HepG2 (cell line): ENCODE data around the gene MYO1E. TPM values are rescaled to one million over a fixed set of nuclear protein-coding genes. Genes with fewer than 3 reads are reported as not detected.

Experiments used
- ATAC-seq: fragments of 200-7000 bp; cut with Tn5 transposase; 3 replicates; pipeline ENCODE4 v1.9.1; 2020; ENCODE audit warnings: mild to moderate bottlenecking, moderate library complexity
- BruUV-seq: library from RNA; stranded (reverse); fragments of 400-500 nt; replicated peaks from 2 replicates; lab custom pipeline; 2021; lab: Mats Ljungman, UMichigan
- CTCF ChIA-PET: fragments of 300-600 bp; formaldehyde crosslinking; extraction: SDS; loops from one replicate; lab custom pipeline; 2021; ENCODE audit warnings: low total read pairs, inconsistent platforms, low intra/inter-chr PET ratio; lab: Yijun Ruan, JAX
- POLR2A ChIA-PET: fragments of 350-600 bp; sonication (Branson Sonifier 250); formaldehyde crosslinking; loops from one replicate; lab custom pipeline; 2020; ENCODE audit warnings: antibody characterized with exemption, inconsistent platforms; lab: Yijun Ruan, JAX
- DNase-seq: peaks from one replicate; pipeline ENCODE4 v3.0.0-alpha.2; 2015; ENCODE audit warnings: low spot score
- FAIRE-seq: peaks from 3 replicates; lab custom pipeline; 2011; peaks lifted over from hg19 to GRCh38; lab: Jason Lieb, UNC
- H2AFZ ChIP-seq: one replicate; pipeline ENCODE4 v1.6.1; 2011; ENCODE audit warnings: low read length, inconsistent platforms
- H3K27ac ChIP-seq: fragments of 300-600 bp; 3 replicates; pipeline ENCODE4 v1.8.0; 2011; ENCODE audit warnings: mixed run types, mild to moderate bottlenecking, mixed read lengths, low read length, inconsistent platforms; ENCODE audit not compliant: insufficient read depth; ENCODE audit errors: extremely low read length
- H3K27me3 ChIP-seq, 2 experiments: fragments of 200-600 bp in 1 of 2; 2 replicates in 1 of 2; 3 replicates in 1 of 2; pipeline versions ENCODE4 v1.6.0 to v1.8.0; 2011; ENCODE audit warnings: low read length in 2 of 2, mild to moderate bottlenecking in 2 of 2, moderate library complexity in 2 of 2, inconsistent platforms in 1 of 2; ENCODE audit not compliant: insufficient read depth in 2 of 2, control insufficient read depth in 1 of 2
- H3K36me3 ChIP-seq, 2 experiments: fragments of 200-600 bp in 1 of 2; replicated peaks in 1 of 2; 2 replicates in 1 of 2; 3 replicates in 1 of 2; pipeline versions ENCODE4 v1.5.1 to v1.8.0; 2011; ENCODE audit warnings: low read length in 2 of 2, inconsistent platforms in 1 of 2; ENCODE audit not compliant: insufficient read depth in 2 of 2, control insufficient read depth in 1 of 2
- H3K4me1 ChIP-seq: 2 replicates; pipeline ENCODE4 v1.5.1; 2012; ENCODE audit warnings: low read length, inconsistent platforms; ENCODE audit not compliant: insufficient read depth
- H3K4me2 ChIP-seq: 2 replicates; pipeline ENCODE4 v1.6.0; 2011; ENCODE audit warnings: low read depth, low read length, inconsistent platforms
- H3K4me3 ChIP-seq, 3 experiments: fragments of 200-600 bp in 1 of 3; sonication (generic), shearing (Covaris generic) in 1 of 3; replicated peaks in 1 of 3; 2 replicates each; pipeline ENCODE4 v1.5.1; 2011 to 2016; ENCODE audit warnings: low read length in 3 of 3, inconsistent platforms in 2 of 3, low read depth in 2 of 3, mild to moderate bottlenecking in 2 of 3, control low read depth in 1 of 3, mixed read lengths in 1 of 3; ENCODE audit not compliant: insufficient read depth in 1 of 3
- H3K79me2 ChIP-seq: one replicate; pipeline ENCODE4 v1.6.1; 2011; ENCODE audit warnings: low read length, inconsistent platforms; ENCODE audit not compliant: insufficient read depth
- H3K9ac ChIP-seq: 2 replicates; pipeline ENCODE4 v1.6.0; 2011; ENCODE audit warnings: mild to moderate bottlenecking, low read depth, low read length, inconsistent platforms; ENCODE audit not compliant: insufficient read depth
- H3K9me3 ChIP-seq: 2 replicates; pipeline ENCODE4 v1.5.1; 2012; ENCODE audit warnings: mild to moderate bottlenecking, low read length
- H4K20me1 ChIP-seq: 2 replicates; pipeline ENCODE4 v1.6.0; 2011; ENCODE audit warnings: inconsistent platforms, mild to moderate bottlenecking, low read length, moderate library complexity; ENCODE audit not compliant: insufficient read depth
- HES4 ChIP-seq: sonication (generic); formaldehyde crosslinking; IDR thresholded peaks from 2 replicates; pipeline ENCODE4 v1.9.0; 2021; ENCODE audit warnings: mild to moderate bottlenecking, missing genetic modification reagents, borderline replicate concordance
- HNRNPUL1 ChIP-seq: fragments of 200-400 bp; formaldehyde crosslinking; IDR thresholded peaks from 2 replicates; pipeline ENCODE4 v1.6.1; 2017; ENCODE audit warnings: low read depth, mild to moderate bottlenecking, low read length, moderate library complexity
- ZBTB21 ChIP-seq: sonication (generic); formaldehyde crosslinking; IDR thresholded peaks from 2 replicates; pipeline ENCODE4 v1.4.0; 2020; ENCODE audit warnings: missing genetic modification reagents
- ZBTB38 ChIP-seq: sonication (generic); formaldehyde crosslinking; IDR thresholded peaks from 2 replicates; pipeline ENCODE4 v1.5.1; 2020; ENCODE audit warnings: mild to moderate bottlenecking, missing genetic modification reagents
- ZNF547 ChIP-seq: sonication (generic); formaldehyde crosslinking; IDR thresholded peaks from 2 replicates; pipeline ENCODE4 v1.5.1; 2020; ENCODE audit warnings: mild to moderate bottlenecking, missing genetic modification reagents
- WGBS: methylation state at CpG from one replicate; pipeline ENCODE4 v1.1.6; 2017; ENCODE audit warnings: low lambda C conversion rate; 5-methylcytosine and 5-hydroxymethylcytosine counted together
- in situ Hi-C: cut with HindIII; loops from 2 replicates; pipeline ENCODE4 v1.10.0; 2017; ENCODE audit warnings: low pct_unique_long_range_greater_than_20kb; ENCODE audit not compliant: extremely low pct_ligation_motif_present
- intact Hi-C: fragments of 100-400 bp; cut with micrococcal nuclease; formaldehyde crosslinking; loops from one replicate; pipeline ENCODE4 v1.10.0; 2022; ENCODE audit not compliant: unreplicated experiment
- polyA plus RNA-seq, 8 experiments: library from polyadenylated mRNA; depleted of rRNA in 3 of 8; stranded (reverse) in 7 of 8; unstranded in 1 of 8; fragments of >200 nt; fragmentation: Illumina TruSeq in 4 of 8; extraction: Trizol in 4 of 8; gene quantifications; 2 replicates each; pipeline versions ENCODE4 v1.2.1 to v1.2.3, GENCODE V29; 2011 to 2016; ENCODE audit warnings: low read depth in 4 of 8, missing spikeins in 1 of 8, mixed read lengths in 1 of 8; ENCODE audit not compliant: insufficient read depth in 1 of 8
- total RNA-seq, 5 experiments: library from RNA; depleted of rRNA; stranded (reverse); fragments of >200 nt; fragmentation: Illumina TruSeq; extraction: Trizol; gene quantifications; 2 replicates each; pipeline ENCODE4 v1.2.3, GENCODE V29; 2016; ENCODE audit warnings: low read depth in 1 of 5
- TF ChIP-seq, protein P1 (sequence below): sonication (generic); formaldehyde crosslinking; IDR thresholded peaks from 2 replicates; pipeline ENCODE4 v1.5.0; 2020; ENCODE audit warnings: mild to moderate bottlenecking, missing genetic modification reagents, borderline replicate concordance
- TF ChIP-seq, protein P2 (sequence below): sonication (generic); formaldehyde crosslinking; IDR thresholded peaks from 2 replicates; pipeline ENCODE4 v1.5.0; 2020; ENCODE audit warnings: mild to moderate bottlenecking, missing genetic modification reagents, moderate library complexity

MYO1E gene
- total and polyA plus RNA-seq, 2 of the 13 experiments (the other 11 are each of a cell fraction or from before 2014, with no cell fraction given) = 15.7 to 25.1 TPM

DNA sequence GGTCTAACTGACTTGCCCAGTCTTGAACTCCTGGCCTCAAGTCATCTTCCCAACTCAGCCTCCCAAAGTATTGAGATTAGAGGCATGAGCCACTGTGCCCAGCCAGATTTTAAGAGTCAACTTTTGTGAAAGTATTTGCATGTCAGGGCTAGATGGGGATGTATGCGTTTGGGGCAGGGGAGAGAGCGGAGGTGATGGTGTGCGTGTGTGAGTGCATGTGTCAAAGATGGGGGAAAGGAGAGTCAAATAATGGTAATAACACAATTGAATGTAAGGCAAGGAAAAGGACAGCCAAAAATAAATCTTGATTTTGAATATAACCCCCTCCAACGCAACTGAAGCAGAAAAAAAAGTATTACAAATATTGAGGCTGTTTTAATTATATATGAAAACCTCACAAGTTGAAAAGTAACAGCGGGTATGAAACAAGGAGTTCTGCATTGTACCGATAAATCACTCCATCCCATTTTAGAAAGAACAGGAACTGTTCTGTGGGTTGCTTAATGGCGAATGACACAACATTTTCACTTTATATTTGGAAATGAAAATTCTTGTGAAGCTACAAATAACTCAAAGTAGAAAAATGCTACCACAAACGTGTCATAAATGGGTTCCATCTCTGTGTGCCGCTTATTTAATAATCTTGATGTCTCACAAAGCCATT, 195.9 kb downstream of the MYO1E start:
- Histone ChIP-seq H3K4me2 (no peak overlapping the region), H2AFZ (no peak overlapping the region), H3K4me3 (no peak overlapping the region), H3K79me2 (no peaks in the 10 kb centered on the region), H3K4me1 (no peaks in the 10 kb centered on the region), H3K9ac (no peak overlapping the region), H3K36me3 (peaks cover 3% of the 10 kb centered on the region in 2 experiments; a peak in 2 of 5 replicates), H3K27ac (no peak overlapping the region), H3K9me3 (peaks cover 4% of the 10 kb centered on the region), H3K27me3 (no peaks in the 10 kb centered on the region), H4K20me1 (no peaks in the 10 kb centered on the region)
- DNase-seq = no peak
- in situ Hi-C loops = no loop called here
- ATAC-seq = no peak
- intact Hi-C loops = no loop called here
- ChIA-PET CTCF (no interaction called here), POLR2A (no interaction called here)
- FAIRE-seq = no peak
- 96% methylated on average over 9 of the region's 9 CpGs for WGBS
- no TSS peak for BruUV-seq
- TF ChIP-seq ZBTB21 (CRISPR knock-in tag) = no peak

DNA sequence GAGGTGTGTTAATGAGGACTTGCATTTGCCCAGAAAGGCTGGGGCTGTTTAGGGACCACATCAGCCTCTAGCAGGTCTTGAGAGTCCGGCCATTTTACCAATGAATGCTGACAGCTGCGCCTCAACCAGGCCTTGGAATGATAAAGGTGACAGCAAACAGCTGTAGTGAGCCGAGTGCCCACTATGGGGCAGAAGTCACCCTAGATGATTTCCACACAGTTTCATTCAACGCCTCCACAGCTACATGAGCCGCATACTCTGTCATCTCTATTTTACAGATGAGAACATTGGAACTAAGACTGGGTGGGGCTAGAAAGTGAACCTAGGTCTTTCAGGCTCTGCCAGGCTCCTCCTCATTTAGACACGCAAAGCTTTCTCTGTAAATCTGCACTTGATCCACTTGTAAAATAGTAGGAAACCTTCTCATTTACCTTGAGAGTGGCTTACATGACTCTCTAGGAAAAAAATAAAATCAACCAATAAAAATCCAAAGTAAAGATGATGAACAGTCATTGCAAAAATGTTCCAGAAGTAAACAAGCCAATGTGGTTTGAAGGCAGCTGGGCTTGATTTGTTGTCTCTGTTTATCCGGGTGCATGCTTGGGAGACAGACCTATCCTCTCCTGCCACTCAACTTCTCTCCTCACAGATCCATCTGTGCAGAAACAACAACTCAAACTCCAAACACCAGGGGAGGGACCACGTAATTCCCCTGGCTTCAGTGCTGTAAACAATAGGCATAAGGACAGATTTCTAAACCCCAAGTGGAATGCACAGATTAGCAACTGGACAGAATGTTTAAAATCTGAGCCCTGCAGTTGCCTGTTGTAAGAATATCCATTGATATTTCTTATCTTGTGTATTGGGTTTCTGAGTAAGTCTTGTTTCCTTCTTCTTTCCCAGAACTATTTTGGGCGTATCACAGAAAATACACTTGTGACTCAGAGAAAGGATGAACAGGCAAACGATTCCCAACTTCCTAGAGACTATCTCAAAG, 197.5 kb downstream of the MYO1E start:
- Histone ChIP-seq H3K36me3 (peaks cover 7 to 10% of the 10 kb centered on the region in 2 experiments; a peak in 3 of 5 replicates), H3K27me3 (no peaks in the 10 kb centered on the region), H2AFZ (no peak overlapping the region), H3K9ac (no peak overlapping the region), H3K27ac (no peak overlapping the region), H3K9me3 (no peaks in the 10 kb centered on the region), H3K79me2 (no peaks in the 10 kb centered on the region), H3K4me2 (no peak overlapping the region), H4K20me1 (no peaks in the 10 kb centered on the region), H3K4me3 (no peak overlapping the region), H3K4me1 (peaks cover 6% of the 10 kb centered on the region)
- peak; percentile 85 for FAIRE-seq
- WGBS = 75% methylated on average over 8 of the region's 10 CpGs
- no TSS peak for BruUV-seq
- peak; percentile 47 for DNase-seq
- in situ Hi-C loops = no loop called here
- ChIA-PET CTCF (interaction anchor here (1.5 to 2.0 kb wide), 3 partner anchors 238 to 327 kb away, joined by 5 to 10 read pairs (median 8); no protein-coding TSS in a partner anchor), POLR2A (no interaction called here)
- intact Hi-C loops = loop anchor here (1.0 to 2.0 kb wide), 2 partner anchors 238 to 318 kb away; no protein-coding TSS in a partner anchor
- peak; percentile 95 for ATAC-seq
- TF ChIP-seq ZNF547 (CRISPR knock-in tag) (0 out of 2 replicates have a peak, but pooled peaks have one; percentile 22), HES4 (no peak), ZBTB38 (CRISPR knock-in tag) (0 out of 2 replicates have a peak, but pooled peaks have one; percentile 26), HNRNPUL1 (no peak)
- TF ChIP-seq, protein P1, sequence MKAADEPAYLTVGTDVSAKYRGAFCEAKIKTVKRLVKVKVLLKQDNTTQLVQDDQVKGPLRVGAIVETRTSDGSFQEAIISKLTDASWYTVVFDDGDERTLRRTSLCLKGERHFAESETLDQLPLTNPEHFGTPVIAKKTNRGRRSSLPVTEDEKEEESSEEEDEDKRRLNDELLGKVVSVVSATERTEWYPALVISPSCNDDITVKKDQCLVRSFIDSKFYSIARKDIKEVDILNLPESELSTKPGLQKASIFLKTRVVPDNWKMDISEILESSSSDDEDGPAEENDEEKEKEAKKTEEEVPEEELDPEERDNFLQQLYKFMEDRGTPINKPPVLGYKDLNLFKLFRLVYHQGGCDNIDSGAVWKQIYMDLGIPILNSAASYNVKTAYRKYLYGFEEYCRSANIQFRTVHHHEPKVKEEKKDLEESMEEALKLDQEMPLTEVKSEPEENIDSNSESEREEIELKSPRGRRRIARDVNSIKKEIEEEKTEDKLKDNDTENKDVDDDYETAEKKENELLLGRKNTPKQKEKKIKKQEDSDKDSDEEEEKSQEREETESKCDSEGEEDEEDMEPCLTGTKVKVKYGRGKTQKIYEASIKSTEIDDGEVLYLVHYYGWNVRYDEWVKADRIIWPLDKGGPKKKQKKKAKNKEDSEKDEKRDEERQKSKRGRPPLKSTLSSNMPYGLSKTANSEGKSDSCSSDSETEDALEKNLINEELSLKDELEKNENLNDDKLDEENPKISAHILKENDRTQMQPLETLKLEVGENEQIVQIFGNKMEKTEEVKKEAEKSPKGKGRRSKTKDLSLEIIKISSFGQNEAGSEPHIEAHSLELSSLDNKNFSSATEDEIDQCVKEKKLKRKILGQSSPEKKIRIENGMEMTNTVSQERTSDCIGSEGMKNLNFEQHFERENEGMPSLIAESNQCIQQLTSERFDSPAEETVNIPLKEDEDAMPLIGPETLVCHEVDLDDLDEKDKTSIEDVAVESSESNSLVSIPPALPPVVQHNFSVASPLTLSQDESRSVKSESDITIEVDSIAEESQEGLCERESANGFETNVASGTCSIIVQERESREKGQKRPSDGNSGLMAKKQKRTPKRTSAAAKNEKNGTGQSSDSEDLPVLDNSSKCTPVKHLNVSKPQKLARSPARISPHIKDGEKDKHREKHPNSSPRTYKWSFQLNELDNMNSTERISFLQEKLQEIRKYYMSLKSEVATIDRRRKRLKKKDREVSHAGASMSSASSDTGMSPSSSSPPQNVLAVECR (CRISPR knock-in tag) = no peak
- TF ChIP-seq, protein P2, sequence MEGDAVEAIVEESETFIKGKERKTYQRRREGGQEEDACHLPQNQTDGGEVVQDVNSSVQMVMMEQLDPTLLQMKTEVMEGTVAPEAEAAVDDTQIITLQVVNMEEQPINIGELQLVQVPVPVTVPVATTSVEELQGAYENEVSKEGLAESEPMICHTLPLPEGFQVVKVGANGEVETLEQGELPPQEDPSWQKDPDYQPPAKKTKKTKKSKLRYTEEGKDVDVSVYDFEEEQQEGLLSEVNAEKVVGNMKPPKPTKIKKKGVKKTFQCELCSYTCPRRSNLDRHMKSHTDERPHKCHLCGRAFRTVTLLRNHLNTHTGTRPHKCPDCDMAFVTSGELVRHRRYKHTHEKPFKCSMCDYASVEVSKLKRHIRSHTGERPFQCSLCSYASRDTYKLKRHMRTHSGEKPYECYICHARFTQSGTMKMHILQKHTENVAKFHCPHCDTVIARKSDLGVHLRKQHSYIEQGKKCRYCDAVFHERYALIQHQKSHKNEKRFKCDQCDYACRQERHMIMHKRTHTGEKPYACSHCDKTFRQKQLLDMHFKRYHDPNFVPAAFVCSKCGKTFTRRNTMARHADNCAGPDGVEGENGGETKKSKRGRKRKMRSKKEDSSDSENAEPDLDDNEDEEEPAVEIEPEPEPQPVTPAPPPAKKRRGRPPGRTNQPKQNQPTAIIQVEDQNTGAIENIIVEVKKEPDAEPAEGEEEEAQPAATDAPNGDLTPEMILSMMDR (CRISPR knock-in tag) = peak; percentile 70
